ENCODE measurements around the gene ESRRA. TPM values are rescaled to one million over a fixed set of nuclear protein-coding genes. Genes with fewer than 3 reads are reported as not detected.
A peak's percentile ranks its signal among the peaks of the same experiment; 100 is the strongest.

Gene ESRRA
- total and polyA plus RNA-seq, 2 of the 13 experiments (the other 11 are each of a cell fraction or from before 2014, with no cell fraction given) = 18.1 to 36.3 TPM

GRCh38 chr11:64268893-64269539, 36.3 kb upstream of the ESRRA start (continued):
- TF ChIP-seq TCF12 (IDR thresholded peaks at IDR 0.05) = no peak
- TF ChIP-seq TCF12 (CRISPR knock-in tag; IDR thresholded peaks at IDR 0.05) = no peak; the same call in 1 of the 2 replicates
- peak; percentile 15; the same call in 1 of the 2 replicates for TF ChIP-seq POGK (CRISPR knock-in tag; conservative IDR thresholded peaks at IDR 0.05)
- no peak for TF ChIP-seq ZNF878 (CRISPR knock-in tag; IDR thresholded peaks at IDR 0.05)
- no peak for TF ChIP-seq NFKB2 (CRISPR knock-in tag; IDR thresholded peaks at IDR 0.05; ENCODE audit: borderline replicate concordance)
- 0 out of 2 replicates have a peak, but pooled peaks have one; percentile 19 for TF ChIP-seq ZNF234 (CRISPR knock-in tag; conservative IDR thresholded peaks at IDR 0.05)
- TF ChIP-seq CCDC6 (CRISPR knock-in tag; IDR thresholded peaks at IDR 0.05) = peak; percentile 44; the same call in 1 of the 2 replicates
- TF ChIP-seq, protein P1, sequence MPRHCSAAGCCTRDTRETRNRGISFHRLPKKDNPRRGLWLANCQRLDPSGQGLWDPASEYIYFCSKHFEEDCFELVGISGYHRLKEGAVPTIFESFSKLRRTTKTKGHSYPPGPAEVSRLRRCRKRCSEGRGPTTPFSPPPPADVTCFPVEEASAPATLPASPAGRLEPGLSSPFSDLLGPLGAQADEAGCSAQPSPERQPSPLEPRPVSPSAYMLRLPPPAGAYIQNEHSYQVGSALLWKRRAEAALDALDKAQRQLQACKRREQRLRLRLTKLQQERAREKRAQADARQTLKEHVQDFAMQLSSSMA (CRISPR knock-in tag; IDR thresholded peaks at IDR 0.05) = no peak
- TF ChIP-seq ZNF263 (CRISPR knock-in tag; IDR thresholded peaks at IDR 0.05) = peak; percentile 36; the same call in 1 of the 2 replicates
- TF ChIP-seq SNAPC4 (CRISPR knock-in tag; IDR thresholded peaks at IDR 0.05) = no peak
- TF ChIP-seq ZFP90 (CRISPR knock-in tag; IDR thresholded peaks at IDR 0.05; ENCODE audit: borderline replicate concordance) = 0 out of 2 replicates have a peak, but pooled peaks have one; percentile 23
- TF ChIP-seq ZNF121 (CRISPR knock-in tag; IDR thresholded peaks at IDR 0.05) = no peak
- no peak for TF ChIP-seq ZNF382 (CRISPR knock-in tag; IDR thresholded peaks at IDR 0.05; ENCODE audit: borderline replicate concordance)
- 0 out of 4 replicates have a peak, but pooled peaks of 1 of the 2 experiments have one; percentile 29 for TF ChIP-seq KLF16 (CRISPR knock-in tag; IDR thresholded peaks at IDR 0.05)
- TF ChIP-seq SAP130 (CRISPR knock-in tag; IDR thresholded peaks at IDR 0.05; ENCODE audit: low read depth) = no peak
- TF ChIP-seq ZNF17 (CRISPR knock-in tag; IDR thresholded peaks at IDR 0.05) = no peak
- 0 out of 2 replicates have a peak, but pooled peaks have one; percentile 33 for TF ChIP-seq ZNF205 (CRISPR knock-in tag; IDR thresholded peaks at IDR 0.05)
